GM06990 (cell line): ENCODE results near the gene MRPL41.
A peak's percentile ranks its signal among the peaks of the same experiment; 100 is the strongest.
"Not testable (repeated sequence)": the region's sequence is repeated elsewhere in the genome, so short reads cannot be mapped to it uniquely, and the experiment has no call there.

Experiments
- DNase-seq: peaks from one replicate; pipeline ENCODE4 v3.0.0-alpha.2; 2011; ENCODE audit not compliant: insufficient read length; ENCODE audit errors: extremely low read depth
- H3K27me3 ChIP-seq: replicated peaks from 2 replicates; pipeline ENCODE4 v1.6.0; 2011; ENCODE audit warnings: low read length; ENCODE audit not compliant: control insufficient read depth, insufficient read depth
- H3K36me3 ChIP-seq: 2 replicates; pipeline ENCODE4 v1.5.1; 2011; ENCODE audit warnings: low read length; ENCODE audit not compliant: control insufficient read depth, insufficient read depth
- H3K4me3 ChIP-seq: replicated peaks from 2 replicates; pipeline ENCODE4 v1.5.1; 2011; ENCODE audit warnings: low read depth, mild to moderate bottlenecking, control low read depth, low read length
- CTCF ChIP-seq: IDR thresholded peaks from 2 replicates; pipeline ENCODE4 v1.5.1; 2011; ENCODE audit warnings: low read length, control low read depth, mild to moderate bottlenecking, inconsistent platforms; ENCODE audit not compliant: insufficient read depth, poor library complexity, severe bottlenecking

Gene MRPL41

DNA sequence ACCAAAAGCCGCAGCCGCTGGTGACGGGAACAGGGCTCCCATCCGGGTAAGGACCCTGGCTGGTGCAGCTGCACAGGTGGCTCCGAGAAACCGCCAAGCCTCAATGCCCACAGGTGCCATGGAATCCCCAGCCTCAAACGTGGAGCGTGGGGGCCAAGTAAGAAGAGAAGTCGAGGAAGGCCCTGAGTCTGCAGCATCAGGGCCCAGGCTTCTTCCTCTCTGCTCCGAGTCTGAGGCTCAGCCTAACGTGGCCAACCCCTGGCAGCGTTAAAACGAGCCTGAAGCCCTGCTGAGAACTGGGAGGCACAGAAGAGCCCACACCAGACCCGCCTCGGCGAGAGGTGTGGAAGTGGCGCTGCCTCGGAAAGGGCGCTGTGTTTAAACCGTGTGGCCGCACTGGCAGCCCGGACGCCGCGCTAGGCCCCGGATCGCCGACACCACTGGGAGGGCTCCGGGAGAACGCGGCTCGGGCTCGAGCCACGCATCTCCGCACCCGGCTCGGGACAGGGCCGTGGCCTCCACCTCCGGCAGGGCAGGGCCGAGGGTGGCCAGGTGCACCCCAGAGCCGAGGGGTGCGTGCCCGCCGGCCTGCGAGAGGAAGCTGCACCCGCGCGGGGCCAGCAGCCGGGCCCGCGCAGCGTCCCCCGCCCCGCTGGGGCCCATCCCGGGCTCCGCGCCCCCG is 37.9 kb downstream of the MRPL41 start:
- Histone ChIP-seq H3K27me3 (no peaks in the 10 kb centered on the region), H3K4me3 (peak overlapping the region; percentile 81), H3K36me3 (peaks cover 12% of the 10 kb centered on the region)
- DNase-seq, result no peak
- no peak for TF ChIP-seq CTCF

DNA sequence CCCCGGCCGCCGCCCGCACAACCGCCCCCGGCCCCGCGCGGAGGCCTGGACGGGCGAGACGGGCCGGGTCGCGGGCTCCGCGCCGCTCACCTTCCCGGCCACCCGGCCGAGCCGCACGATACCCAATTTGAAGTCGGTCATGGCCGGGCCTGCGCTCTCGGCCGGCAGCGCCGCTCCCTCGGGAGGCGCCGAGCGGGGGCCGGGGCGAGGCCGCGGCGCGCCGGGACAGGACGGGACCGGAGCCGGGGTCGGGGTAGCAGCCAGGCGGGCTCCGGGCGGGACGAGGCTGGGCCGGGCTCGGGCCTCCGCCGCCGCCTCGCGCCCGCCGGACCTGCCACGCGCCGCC is 38.4 kb downstream of the MRPL41 start:
- no peak for DNase-seq

GRCh38 chr9:137590469-137591383 is 39.0 kb downstream of the MRPL41 start, which contains the start of gene ZMYND19:
Gene ZMYND19 (minus strand): TSS chr9:137590512. CDS start chr9:137590263, 249 bp downstream.
- Histone ChIP-seq H3K4me3 (peak within 1 kb of the TSS; percentile 82), H3K27me3 (no peaks in the 10 kb centered on the region), H3K36me3 (peaks cover 9% of the 10 kb centered on the region)
- peak; percentile 92 for DNase-seq
- no peak for TF ChIP-seq CTCF

More for the DNA sequence above, 38.4 kb downstream of the MRPL41 start:
- Histone ChIP-seq H3K4me3 (peak overlapping the region; percentile 81), H3K27me3 (no peaks in the 10 kb centered on the region), H3K36me3 (peaks cover 12% of the 10 kb centered on the region)
- no peak for TF ChIP-seq CTCF

DNA sequence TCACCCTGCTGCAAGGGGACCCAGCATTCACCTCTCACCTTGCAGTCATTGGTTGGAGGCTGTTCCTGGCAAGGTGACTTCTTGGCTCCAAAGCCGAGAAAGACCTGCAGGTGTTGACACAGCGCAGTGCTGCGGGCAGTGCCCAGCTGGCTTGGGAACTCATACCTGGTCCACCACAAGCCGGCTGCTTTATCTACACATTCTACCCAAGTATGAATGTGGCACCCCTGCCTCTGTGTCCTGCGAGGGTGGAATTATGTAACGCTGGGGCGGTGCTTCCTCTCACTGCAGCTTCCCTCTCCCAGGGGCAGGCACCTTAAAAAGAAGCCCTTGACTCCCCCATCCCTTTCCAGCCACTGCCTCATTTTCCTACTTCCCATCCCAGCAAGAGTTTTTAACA is 41.1 kb downstream of the MRPL41 start:
- Histone ChIP-seq H3K27me3 (no peaks in the 10 kb centered on the region), H3K4me3 (no peak overlapping the region), H3K36me3 (peaks cover 4% of the 10 kb centered on the region)
- DNase-seq, result no peak
- TF ChIP-seq CTCF, result no peak

DNA sequence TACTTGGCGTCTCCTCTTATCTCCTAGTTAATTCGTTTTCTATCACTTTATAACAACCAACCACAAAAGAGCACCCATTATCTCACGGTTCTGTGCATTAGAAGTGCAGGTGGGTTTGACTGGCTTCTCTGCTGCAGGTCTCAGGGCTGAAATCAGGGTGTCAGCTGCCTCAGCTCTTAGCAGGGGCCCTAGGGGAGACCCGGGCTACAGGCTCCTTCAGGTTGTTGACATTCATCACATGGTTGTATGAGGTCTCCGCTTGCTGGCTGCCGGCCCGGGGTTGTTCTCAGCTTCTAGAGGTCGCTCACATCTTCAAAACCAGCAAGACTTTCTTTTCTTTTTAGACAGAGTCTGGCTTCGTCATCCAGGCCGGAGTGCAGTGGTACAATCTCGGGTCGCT is 41.5 kb downstream of the MRPL41 start:
- Histone ChIP-seq H3K4me3 (no peak overlapping the region), H3K36me3 (peaks cover 2% of the 10 kb centered on the region), H3K27me3 (no peaks in the 10 kb centered on the region)
- no peak for DNase-seq
- no peak for TF ChIP-seq CTCF

DNA sequence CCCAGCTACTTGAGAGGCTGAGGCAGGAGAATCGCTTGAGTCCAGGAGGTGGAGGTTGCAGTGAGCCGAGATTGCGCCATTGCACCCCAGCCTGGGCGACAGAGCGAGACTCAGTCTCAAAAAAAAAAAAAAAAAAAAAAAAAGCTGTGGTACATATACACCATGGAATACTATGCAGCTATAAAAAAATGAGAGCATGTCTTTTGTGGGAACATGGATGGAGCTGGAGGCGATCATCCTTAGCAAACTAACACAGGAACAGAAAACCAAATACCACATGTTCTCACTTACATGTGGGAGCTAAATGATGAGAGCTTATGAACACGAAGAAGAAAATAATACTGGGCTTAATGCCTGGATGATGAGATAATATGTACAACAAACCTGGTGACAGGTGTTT is 44.9 kb downstream of the MRPL41 start:
- not testable (repeated sequence) for H3K4me3 ChIP-seq, H3K27me3 ChIP-seq, H3K36me3 ChIP-seq, DNase-seq
